ENCODE results near the gene PRRG3. TPM values are rescaled to one million over a fixed set of nuclear protein-coding genes. Genes with fewer than 3 reads are reported as not detected.

Gene PRRG3
- total and polyA plus RNA-seq, 9 of the 15 experiments (the other 6 are each of a cell fraction or from before 2014, with no cell fraction given), result not detected

- TF ChIP-seq CHD7 (IDR thresholded peaks at IDR 0.05; ENCODE audit: low read depth, low read length) (no peak), SMARCC2 (IDR thresholded peaks at IDR 0.05; ENCODE audit: low read depth) (no peak), CREB1 (IDR thresholded peaks at IDR 0.05) (no peak), CREB1 (CRISPR knock-in tag; IDR thresholded peaks at IDR 0.05) (no peak), MAFG (tag; conservative IDR thresholded peaks at IDR 0.05) (no peak), PRMT5 (CRISPR knock-in tag; IDR thresholded peaks at IDR 0.05) (no peak), CC2D1A (IDR thresholded peaks at IDR 0.05) (no peak), PREB (CRISPR knock-in tag; IDR thresholded peaks at IDR 0.05) (no peak), ZKSCAN3 (CRISPR knock-in tag; IDR thresholded peaks at IDR 0.05) (no peak)
- TF ChIP-seq, protein P1, sequence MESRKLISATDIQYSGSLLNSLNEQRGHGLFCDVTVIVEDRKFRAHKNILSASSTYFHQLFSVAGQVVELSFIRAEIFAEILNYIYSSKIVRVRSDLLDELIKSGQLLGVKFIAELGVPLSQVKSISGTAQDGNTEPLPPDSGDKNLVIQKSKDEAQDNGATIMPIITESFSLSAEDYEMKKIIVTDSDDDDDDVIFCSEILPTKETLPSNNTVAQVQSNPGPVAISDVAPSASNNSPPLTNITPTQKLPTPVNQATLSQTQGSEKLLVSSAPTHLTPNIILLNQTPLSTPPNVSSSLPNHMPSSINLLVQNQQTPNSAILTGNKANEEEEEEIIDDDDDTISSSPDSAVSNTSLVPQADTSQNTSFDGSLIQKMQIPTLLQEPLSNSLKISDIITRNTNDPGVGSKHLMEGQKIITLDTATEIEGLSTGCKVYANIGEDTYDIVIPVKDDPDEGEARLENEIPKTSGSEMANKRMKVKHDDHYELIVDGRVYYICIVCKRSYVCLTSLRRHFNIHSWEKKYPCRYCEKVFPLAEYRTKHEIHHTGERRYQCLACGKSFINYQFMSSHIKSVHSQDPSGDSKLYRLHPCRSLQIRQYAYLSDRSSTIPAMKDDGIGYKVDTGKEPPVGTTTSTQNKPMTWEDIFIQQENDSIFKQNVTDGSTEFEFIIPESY (CRISPR knock-in tag; IDR thresholded peaks at IDR 0.05), result no peak
- TF ChIP-seq, protein P2, sequence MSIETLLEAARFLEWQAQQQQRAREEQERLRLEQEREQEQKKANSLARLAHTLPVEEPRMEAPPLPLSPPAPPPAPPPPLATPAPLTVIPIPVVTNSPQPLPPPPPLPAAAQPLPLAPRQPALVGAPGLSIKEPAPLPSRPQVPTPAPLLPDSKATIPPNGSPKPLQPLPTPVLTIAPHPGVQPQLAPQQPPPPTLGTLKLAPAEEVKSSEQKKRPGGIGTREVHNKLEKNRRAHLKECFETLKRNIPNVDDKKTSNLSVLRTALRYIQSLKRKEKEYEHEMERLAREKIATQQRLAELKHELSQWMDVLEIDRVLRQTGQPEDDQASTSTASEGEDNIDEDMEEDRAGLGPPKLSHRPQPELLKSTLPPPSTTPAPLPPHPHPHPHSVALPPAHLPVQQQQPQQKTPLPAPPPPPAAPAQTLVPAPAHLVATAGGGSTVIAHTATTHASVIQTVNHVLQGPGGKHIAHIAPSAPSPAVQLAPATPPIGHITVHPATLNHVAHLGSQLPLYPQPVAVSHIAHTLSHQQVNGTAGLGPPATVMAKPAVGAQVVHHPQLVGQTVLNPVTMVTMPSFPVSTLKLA (conservative IDR thresholded peaks at IDR 0.05), result no peak
- TF ChIP-seq, protein P3, sequence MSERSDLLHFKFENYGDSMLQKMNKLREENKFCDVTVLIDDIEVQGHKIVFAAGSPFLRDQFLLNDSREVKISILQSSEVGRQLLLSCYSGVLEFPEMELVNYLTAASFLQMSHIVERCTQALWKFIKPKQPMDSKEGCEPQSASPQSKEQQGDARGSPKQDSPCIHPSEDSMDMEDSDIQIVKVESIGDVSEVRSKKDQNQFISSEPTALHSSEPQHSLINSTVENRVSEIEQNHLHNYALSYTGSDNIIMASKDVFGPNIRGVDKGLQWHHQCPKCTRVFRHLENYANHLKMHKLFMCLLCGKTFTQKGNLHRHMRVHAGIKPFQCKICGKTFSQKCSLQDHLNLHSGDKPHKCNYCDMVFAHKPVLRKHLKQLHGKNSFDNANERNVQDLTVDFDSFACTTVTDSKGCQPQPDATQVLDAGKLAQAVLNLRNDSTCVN (CRISPR knock-in tag; IDR thresholded peaks at IDR 0.05), result no peak
Observed at GRCh38 chrX:151687635-151688034, 7.6 kb upstream of the PRRG3 start (continued).

Measured in K562 (cell line).